Measurements from ENCODE around the gene TPRG1. TPM values are rescaled to one million over a fixed set of nuclear protein-coding genes. Genes with fewer than 3 reads are reported as not detected.

The TPRG1 gene
- total and polyA plus RNA-seq, 2 of the 4 experiments (the other 2 are of a cell fraction) = 0.17 TPM; not detected in 1

GRCh38 chr3:189166321-189166720 lies 5.5 kb upstream of the TPRG1 start:
- Histone ChIP-seq H3K4me1 (ENCODE audit: control insufficient read depth, insufficient read depth, low read length) (no peaks in the 10 kb centered on the region), H3K36me3 (ENCODE audit: control insufficient read depth, insufficient read depth, low read length) (no peaks in the 10 kb centered on the region), H2AK5ac (ENCODE audit: low read depth, low read length) (no peak overlapping the region), H3K4me3 (ENCODE audit: insufficient read depth, low read depth, low read length) (no peak overlapping the region), H3K4me2 (ENCODE audit: low read depth, low read length) (no peak overlapping the region), H3K27me3 (ENCODE audit: control insufficient read depth, insufficient read depth, low read length) (peaks cover 7% of the 10 kb centered on the region), H2BK20ac (ENCODE audit: low read depth, low read length) (no peak overlapping the region), H3K14ac (replicated peaks; ENCODE audit: low read depth, low read length) (no peak overlapping the region), H3K79me1 (ENCODE audit: low read depth in 1 of 2, low read length in 2 of 2) (no peaks in the 10 kb centered on the region), H4K5ac (ENCODE audit: low read depth, low read length) (no peak overlapping the region), H3K27ac (ENCODE audit: insufficient read depth, low read length) (no peak overlapping the region), H3K56ac (ENCODE audit: extremely low read depth, insufficient read depth, low read length) (no peak overlapping the region), H3K23ac (ENCODE audit: low read depth, low read length) (no peak overlapping the region), H4K20me1 (ENCODE audit: insufficient read depth, low read length) (no peaks in the 10 kb centered on the region), H3K18ac (ENCODE audit: low read depth, low read length) (no peak overlapping the region), H2AFZ (replicated peaks; ENCODE audit: low read length, poor library complexity) (no peak overlapping the region), H3K9ac (ENCODE audit: low read depth, low read length) (no peak overlapping the region), H2BK120ac (ENCODE audit: low read depth, low read length) (no peak overlapping the region), H2BK15ac (ENCODE audit: low read depth, low read length) (no peak overlapping the region), H3K9me1 (ENCODE audit: insufficient read depth, low read length) (no peaks in the 10 kb centered on the region), H4K91ac (ENCODE audit: insufficient read depth, low read depth, low read length) (no peak overlapping the region), H2BK5ac (ENCODE audit: low read depth, low read length, poor library complexity, severe bottlenecking) (no peak overlapping the region), H4K8ac (ENCODE audit: low read depth in 2 of 2, low read length in 2 of 2) (no peak overlapping the region), H3K9me3 (ENCODE audit: control insufficient read depth, insufficient read depth, low read length) (no peaks in the 10 kb centered on the region), H2AK9ac (replicated peaks; ENCODE audit: low read depth, low read length, poor library complexity) (no peak overlapping the region), H3K4ac (ENCODE audit: low read depth, low read length) (no peak overlapping the region)
- no TSS peak for BruUV-seq (replicated peaks)
- TF ChIP-seq RCOR1 (IDR thresholded peaks at IDR 0.05; ENCODE audit: insufficient replicate concordance, low read length) = no peak
- ChIA-PET POLR2A (ENCODE audit: unreplicated experiment) (no interaction called here), CTCF (no interaction called here)
- DNase-seq (no peak), ATAC-seq (ENCODE audit: low read depth) (no peak)
- dilution Hi-C loops (cut with HindIII; ENCODE audit: low sequenced_read_pairs, unreplicated experiment) (no loop called here), intact Hi-C loops (cut with micrococcal nuclease) (no loop called here), in situ Hi-C loops (cut with MboI; ENCODE audit: low sequenced_read_pairs) (no loop called here)
- WGBS, 2 experiments (ENCODE audit: extremely low coverage in 2 of 2, insufficient read length in 1 of 2) = 40% methylated on average over 1 of the region's 5 CpGs; no CpG with 5 or more reads in 1 of the 2 experiments
